Rectal smooth muscle tissue (tissue), 1 donor: ENCODE data around the gene RELT.
"Not testable (repeated sequence)": the region's sequence is repeated elsewhere in the genome, so short reads cannot be mapped to it uniquely, and the experiment has no call there.

Experiments
- H3K27ac ChIP-seq: one replicate; pipeline ENCODE4 v1.7.0; 2013; ENCODE audit warnings: low read depth, low read length, inconsistent platforms
- H3K27me3 ChIP-seq: one replicate; pipeline ENCODE4 v1.7.0; 2013; ENCODE audit warnings: low read length; ENCODE audit not compliant: control insufficient read depth, insufficient read depth
- H3K36me3 ChIP-seq: one replicate; pipeline ENCODE4 v1.7.0; 2013; ENCODE audit warnings: low read length; ENCODE audit not compliant: control insufficient read depth, insufficient read depth
- H3K4me1 ChIP-seq: one replicate; pipeline ENCODE4 v1.7.0; 2013; ENCODE audit warnings: low read length; ENCODE audit not compliant: control insufficient read depth, insufficient read depth
- H3K4me3 ChIP-seq: one replicate; pipeline ENCODE4 v1.7.0; 2013; ENCODE audit warnings: low read length
- H3K9ac ChIP-seq: one replicate; pipeline ENCODE4 v1.7.0; 2013; ENCODE audit warnings: low read length

The RELT gene

DNA sequence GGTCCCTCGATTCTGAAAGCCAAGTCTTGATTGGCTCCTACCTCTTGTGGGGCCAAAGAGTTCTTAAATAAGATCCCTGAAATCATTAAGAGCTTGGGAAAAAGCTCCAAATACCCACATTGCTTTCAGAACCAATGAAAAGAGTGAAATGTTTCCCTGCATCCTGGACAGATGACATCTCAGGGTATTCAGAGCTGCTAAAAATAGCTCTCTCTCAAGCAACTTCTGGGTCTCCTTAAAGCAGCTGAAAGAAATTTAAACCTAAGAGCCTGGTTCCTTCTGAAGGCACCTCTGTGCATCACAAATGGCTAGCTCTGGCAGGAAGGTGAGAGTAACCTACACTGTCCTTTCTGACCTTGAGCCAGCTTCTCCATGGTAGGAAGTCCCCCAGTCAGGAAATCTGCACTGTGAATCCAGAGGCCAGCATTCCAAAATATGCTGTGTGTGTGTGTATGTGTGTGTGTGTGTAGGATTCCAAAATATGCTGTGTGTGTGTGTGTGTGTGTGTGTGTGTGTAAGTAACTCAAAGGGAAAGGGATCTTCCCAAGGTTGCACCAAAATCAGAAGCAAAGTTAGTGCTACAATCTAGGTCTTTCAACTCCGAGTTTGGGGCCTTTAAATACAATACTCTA lies 50.1 kb downstream of the RELT start:
- no peak overlapping the region for H3K4me3 ChIP-seq
- no peaks in the 10 kb centered on the region for H3K36me3 ChIP-seq
- H3K4me1 ChIP-seq: peaks cover 4% of the 10 kb centered on the region
- no peak overlapping the region for H3K9ac ChIP-seq
- no peak overlapping the region for H3K27ac ChIP-seq
- no peaks in the 10 kb centered on the region for H3K27me3 ChIP-seq

DNA sequence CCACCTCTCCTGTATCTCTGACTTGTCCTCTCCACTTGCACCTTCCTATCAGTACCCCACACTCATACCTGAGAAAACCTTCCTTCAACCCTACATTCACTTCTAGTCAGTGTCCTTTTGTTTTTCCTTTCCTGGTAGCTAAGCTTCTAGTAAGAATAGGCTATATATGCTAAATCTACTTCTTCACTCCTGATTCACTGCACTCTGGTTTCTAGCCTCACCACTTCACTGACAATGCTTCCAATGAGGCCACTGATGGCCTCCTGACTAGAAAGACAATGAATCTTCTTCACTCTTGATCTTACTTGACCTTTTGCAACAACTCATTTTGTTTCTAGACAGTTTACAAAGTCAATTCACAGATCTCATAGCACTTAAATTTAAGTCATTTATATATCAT lies 52.0 kb downstream of the RELT start:
- Histone ChIP-seq H3K4me1 (peaks cover 4% of the 10 kb centered on the region), H3K36me3 (no peaks in the 10 kb centered on the region), H3K9ac (no peak overlapping the region), H3K4me3 (no peak overlapping the region), H3K27ac (no peak overlapping the region), H3K27me3 (no peaks in the 10 kb centered on the region)

GRCh38 chr11:73428699-73429098 lies 52.5 kb downstream of the RELT start:
- Histone ChIP-seq H3K27me3 (no peaks in the 10 kb centered on the region), H3K4me1 (peaks cover 4% of the 10 kb centered on the region), H3K4me3 (no peak overlapping the region), H3K9ac (no peak overlapping the region), H3K27ac (no peak overlapping the region), H3K36me3 (no peaks in the 10 kb centered on the region)

- Histone ChIP-seq H3K9ac (no peak overlapping the region), H3K4me3 (no peak overlapping the region), H3K4me1 (peaks cover 4% of the 10 kb centered on the region), H3K27ac (no peak overlapping the region), H3K27me3 (no peaks in the 10 kb centered on the region), H3K36me3 (no peaks in the 10 kb centered on the region)
Measured at GRCh38 chr11:73429121-73429750, 53.0 kb downstream of the RELT start.

- H3K9ac ChIP-seq: no peak overlapping the region
- no peak overlapping the region for H3K27ac ChIP-seq
- no peaks in the 10 kb centered on the region for H3K27me3 ChIP-seq
- no peaks in the 10 kb centered on the region for H3K36me3 ChIP-seq
- H3K4me1 ChIP-seq: peaks cover 4% of the 10 kb centered on the region
- H3K4me3 ChIP-seq: no peak overlapping the region
Measured at GRCh38 chr11:73430326-73430725, 54.1 kb downstream of the RELT start.

- H3K4me3 ChIP-seq: no peak overlapping the region
- H3K27me3 ChIP-seq: no peaks in the 10 kb centered on the region
- H3K4me1 ChIP-seq: peaks cover 2% of the 10 kb centered on the region
- no peak overlapping the region for H3K9ac ChIP-seq
- no peak overlapping the region for H3K27ac ChIP-seq
- no peaks in the 10 kb centered on the region for H3K36me3 ChIP-seq
Measured at GRCh38 chr11:73431396-73431795, 55.2 kb downstream of the RELT start.

DNA sequence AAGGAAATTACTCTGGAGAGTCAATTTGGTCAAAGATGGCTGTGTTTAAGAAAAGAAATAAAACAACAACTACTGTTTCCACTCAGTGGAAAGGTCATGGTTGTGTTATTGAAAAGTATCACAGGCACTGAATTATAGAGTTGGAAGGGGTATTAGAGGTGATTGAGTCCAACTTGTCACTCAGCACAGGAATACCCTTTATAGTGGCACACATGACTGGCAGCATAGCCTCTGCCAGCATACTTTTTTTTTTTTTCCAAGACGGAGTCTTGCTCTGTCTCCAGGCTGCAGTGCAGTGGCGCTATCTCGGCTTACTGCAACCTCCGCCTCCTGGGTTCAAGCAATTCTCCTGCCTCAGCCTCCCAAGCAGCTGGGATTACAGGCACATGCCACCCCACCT lies 60.7 kb downstream of the RELT start:
- not testable (repeated sequence) for H3K27ac ChIP-seq, H3K27me3 ChIP-seq, H3K4me1 ChIP-seq, H3K9ac ChIP-seq, H3K36me3 ChIP-seq, H3K4me3 ChIP-seq

- no peaks in the 10 kb centered on the region for H3K36me3 ChIP-seq
- no peak overlapping the region for H3K4me3 ChIP-seq
- no peak overlapping the region for H3K27ac ChIP-seq
- no peaks in the 10 kb centered on the region for H3K27me3 ChIP-seq
- no peak overlapping the region for H3K9ac ChIP-seq
- H3K4me1 ChIP-seq: no peaks in the 10 kb centered on the region
Measured at GRCh38 chr11:73439002-73439843, 63.0 kb downstream of the RELT start.

DNA sequence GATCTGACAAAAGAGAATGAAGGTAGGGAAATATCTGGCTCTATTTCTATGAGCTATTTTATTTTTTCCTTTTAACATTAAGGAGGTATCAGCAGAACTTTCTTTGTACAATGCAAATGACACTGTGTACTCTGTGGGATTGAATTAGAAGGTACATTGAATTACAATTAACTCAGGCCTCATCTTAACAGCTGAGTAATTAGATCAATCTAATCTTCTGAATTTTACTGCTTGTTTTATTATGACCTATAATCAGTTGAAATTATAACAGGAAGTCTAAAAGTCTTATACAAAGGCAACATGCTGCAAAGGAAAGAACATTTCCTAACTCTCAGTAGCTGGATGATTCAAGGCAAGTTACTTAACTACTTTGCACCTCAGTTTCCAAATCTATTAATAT lies 69.8 kb downstream of the RELT start:
- Histone ChIP-seq H3K36me3 (no peaks in the 10 kb centered on the region), H3K27me3 (no peaks in the 10 kb centered on the region), H3K4me3 (no peak overlapping the region), H3K4me1 (peaks cover 3% of the 10 kb centered on the region), H3K27ac (no peak overlapping the region), H3K9ac (no peak overlapping the region)

- no peaks in the 10 kb centered on the region for H3K27me3 ChIP-seq
- H3K27ac ChIP-seq: no peak overlapping the region
- no peak overlapping the region for H3K9ac ChIP-seq
- no peaks in the 10 kb centered on the region for H3K36me3 ChIP-seq
- H3K4me1 ChIP-seq: peaks cover 3% of the 10 kb centered on the region
- H3K4me3 ChIP-seq: no peak overlapping the region
Measured at GRCh38 chr11:73446766-73447165, 70.6 kb downstream of the RELT start.
